ENCODE data around the gene FRS2.
"Not testable (repeated sequence)": the region's sequence is repeated elsewhere in the genome, so short reads cannot be mapped to it uniquely, and the experiment has no call there.

The FRS2 gene

GRCh38 chr12:69470189-69471075 lies at the start of gene FRS2:
Gene FRS2 (plus strand): TSS chr12:69470388. CDS start chr12:69569031, 98,643 bp downstream.
- peak; percentile 84 to 85 for DNase-seq

- no peak for DNase-seq
These were observed 48.6 kb upstream of the FRS2 start for GRCh38 chr12:69421548-69421947.

- no peak for DNase-seq
These were observed 46.9 kb upstream of the FRS2 start for GRCh38 chr12:69423037-69423905.

- DNase-seq: no peak
These were observed 44.8 kb upstream of the FRS2 start for GRCh38 chr12:69425417-69425816.

- no peak for DNase-seq
These were observed 41.7 kb upstream of the FRS2 start for GRCh38 chr12:69428351-69429073.

GRCh38 chr12:69430942-69431590 lies 39.1 kb upstream of the FRS2 start:
- DNase-seq: no peak

- DNase-seq: no peak
These were observed 38.5 kb upstream of the FRS2 start for GRCh38 chr12:69431591-69432222.

GRCh38 chr12:69433653-69434052 lies 36.5 kb upstream of the FRS2 start:
- DNase-seq: no peak

- no peak for DNase-seq
These were observed 34.5 kb upstream of the FRS2 start for GRCh38 chr12:69435644-69436043.

- DNase-seq: no peak
These were observed 33.1 kb upstream of the FRS2 start for GRCh38 chr12:69437073-69437472.

GRCh38 chr12:69438539-69438938 lies 31.6 kb upstream of the FRS2 start:
- DNase-seq: no peak

GRCh38 chr12:69440016-69440415 lies 30.2 kb upstream of the FRS2 start:
- DNase-seq: no peak

- DNase-seq: no peak
These were observed 29.3 kb upstream of the FRS2 start for GRCh38 chr12:69440886-69441285.

- no peak for DNase-seq
These were observed 27.3 kb upstream of the FRS2 start for GRCh38 chr12:69442894-69443293.

- no peak for DNase-seq
These were observed 26.3 kb upstream of the FRS2 start for GRCh38 chr12:69443916-69444315.

- no peak for DNase-seq
These were observed 22.3 kb upstream of the FRS2 start for GRCh38 chr12:69447892-69448291.

- not testable (repeated sequence) for DNase-seq
These were observed 17.5 kb upstream of the FRS2 start for GRCh38 chr12:69452598-69453132.

- no peak for DNase-seq
These were observed 13.9 kb upstream of the FRS2 start for GRCh38 chr12:69456239-69456638.

GRCh38 chr12:69457433-69457832 lies 12.8 kb upstream of the FRS2 start:
- no peak for DNase-seq

GRCh38 chr12:69459477-69459876 lies 10.7 kb upstream of the FRS2 start:
- no peak for DNase-seq

GRCh38 chr12:69464428-69464827 lies 5.8 kb upstream of the FRS2 start:
- DNase-seq: no peak

GRCh38 chr12:69466867-69467266 lies 3.3 kb upstream of the FRS2 start:
- DNase-seq: no peak
